22Rv1 (cell line): ENCODE results near the gene MRGPRX2.

ENCODE experiments used
- H3K27ac ChIP-seq: fragments of 450-650 bp; 2 replicates; pipeline ENCODE4 v1.5.1; 2017
- ZFX ChIP-seq: fragments of 450-650 bp; IDR thresholded peaks from 2 replicates; pipeline ENCODE4 v1.6.1; 2017; ENCODE audit warnings: antibody characterized with exemption, borderline replicate concordance
- TF ChIP-seq, protein P1 (sequence below): fragments of 450-650 bp; IDR thresholded peaks from 2 replicates; pipeline ENCODE4 v1.5.1; 2017; ENCODE audit warnings: mild to moderate bottlenecking

Gene MRGPRX2

DNA sequence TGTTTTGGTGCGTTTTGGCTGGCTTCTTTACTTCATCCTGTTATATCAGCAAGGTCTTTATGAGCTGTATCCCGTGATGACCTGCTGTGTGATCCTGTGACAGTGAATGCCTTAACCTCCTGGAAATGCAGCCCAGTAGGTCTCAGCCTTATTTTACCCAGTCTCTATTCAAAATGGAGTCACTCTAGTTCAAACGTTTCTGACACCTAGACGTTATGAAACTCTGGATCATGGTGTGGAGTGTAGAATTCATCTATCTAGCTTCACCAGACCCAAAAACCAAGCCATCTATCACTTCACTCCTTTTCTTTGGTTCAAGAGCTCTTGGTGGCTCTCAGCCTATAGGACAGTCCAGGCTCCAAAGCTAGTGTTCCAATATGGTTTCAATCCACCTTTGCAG, 28.3 kb upstream of the MRGPRX2 start:
- TF ChIP-seq ZFX, result no peak
- TF ChIP-seq, protein P1, sequence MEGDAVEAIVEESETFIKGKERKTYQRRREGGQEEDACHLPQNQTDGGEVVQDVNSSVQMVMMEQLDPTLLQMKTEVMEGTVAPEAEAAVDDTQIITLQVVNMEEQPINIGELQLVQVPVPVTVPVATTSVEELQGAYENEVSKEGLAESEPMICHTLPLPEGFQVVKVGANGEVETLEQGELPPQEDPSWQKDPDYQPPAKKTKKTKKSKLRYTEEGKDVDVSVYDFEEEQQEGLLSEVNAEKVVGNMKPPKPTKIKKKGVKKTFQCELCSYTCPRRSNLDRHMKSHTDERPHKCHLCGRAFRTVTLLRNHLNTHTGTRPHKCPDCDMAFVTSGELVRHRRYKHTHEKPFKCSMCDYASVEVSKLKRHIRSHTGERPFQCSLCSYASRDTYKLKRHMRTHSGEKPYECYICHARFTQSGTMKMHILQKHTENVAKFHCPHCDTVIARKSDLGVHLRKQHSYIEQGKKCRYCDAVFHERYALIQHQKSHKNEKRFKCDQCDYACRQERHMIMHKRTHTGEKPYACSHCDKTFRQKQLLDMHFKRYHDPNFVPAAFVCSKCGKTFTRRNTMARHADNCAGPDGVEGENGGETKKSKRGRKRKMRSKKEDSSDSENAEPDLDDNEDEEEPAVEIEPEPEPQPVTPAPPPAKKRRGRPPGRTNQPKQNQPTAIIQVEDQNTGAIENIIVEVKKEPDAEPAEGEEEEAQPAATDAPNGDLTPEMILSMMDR, result no peak
- H3K27ac ChIP-seq, result no peak overlapping the region

DNA sequence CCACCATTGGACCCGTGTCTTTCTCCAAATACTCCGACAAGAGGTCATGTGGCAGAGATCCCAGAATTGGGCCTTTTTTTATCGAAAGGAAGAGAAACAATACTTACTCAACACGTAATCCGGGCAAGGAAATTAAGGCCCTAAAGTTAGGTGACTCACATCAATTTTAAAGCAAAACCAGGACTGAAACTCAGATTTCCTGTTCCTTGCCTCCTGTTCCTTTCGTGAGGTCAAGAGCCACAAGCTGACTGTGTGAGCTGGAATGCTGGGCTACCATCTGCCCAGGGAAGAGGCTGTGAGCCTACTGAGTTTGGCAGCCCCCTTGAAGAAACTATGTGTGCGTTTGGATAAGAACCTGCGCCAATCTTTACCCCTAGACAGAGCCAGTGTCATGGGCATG, 27.1 kb upstream of the MRGPRX2 start:
- H3K27ac ChIP-seq, result no peak overlapping the region
- TF ChIP-seq, protein P1, result no peak
- TF ChIP-seq ZFX, result no peak

DNA sequence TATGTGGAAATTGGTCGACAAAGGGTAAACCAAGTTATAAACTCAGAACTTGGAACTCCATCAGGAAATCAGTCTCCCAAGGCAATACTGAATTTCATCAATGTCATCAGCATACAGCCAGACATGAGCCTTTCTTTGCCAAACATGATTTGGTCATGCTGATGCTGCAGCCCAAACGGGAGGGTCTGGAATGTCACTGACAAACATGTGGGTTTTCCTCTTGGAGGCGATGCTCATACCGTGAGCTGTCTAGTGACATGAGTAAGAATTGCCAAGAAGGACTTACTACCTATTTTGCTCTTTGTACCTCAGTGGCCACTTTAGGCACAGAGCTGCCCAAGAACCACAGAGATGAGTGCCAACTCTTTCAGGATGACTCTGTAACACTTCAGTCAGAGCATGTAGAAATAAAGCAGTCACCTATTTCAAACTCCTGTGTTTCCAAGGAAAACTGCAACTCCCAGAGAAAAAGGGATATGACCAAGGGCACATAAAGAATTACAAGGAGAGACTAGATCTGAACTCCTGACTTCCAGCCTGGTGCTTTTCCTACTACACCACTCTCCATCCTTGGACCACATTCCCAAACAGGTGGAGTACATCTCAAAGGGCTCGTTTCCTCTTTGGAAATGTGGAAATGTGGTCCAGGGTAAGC, 24.3 kb upstream of the MRGPRX2 start:
- TF ChIP-seq, protein P1, result no peak
- no peak for TF ChIP-seq ZFX
- H3K27ac ChIP-seq, result no peak overlapping the region

DNA sequence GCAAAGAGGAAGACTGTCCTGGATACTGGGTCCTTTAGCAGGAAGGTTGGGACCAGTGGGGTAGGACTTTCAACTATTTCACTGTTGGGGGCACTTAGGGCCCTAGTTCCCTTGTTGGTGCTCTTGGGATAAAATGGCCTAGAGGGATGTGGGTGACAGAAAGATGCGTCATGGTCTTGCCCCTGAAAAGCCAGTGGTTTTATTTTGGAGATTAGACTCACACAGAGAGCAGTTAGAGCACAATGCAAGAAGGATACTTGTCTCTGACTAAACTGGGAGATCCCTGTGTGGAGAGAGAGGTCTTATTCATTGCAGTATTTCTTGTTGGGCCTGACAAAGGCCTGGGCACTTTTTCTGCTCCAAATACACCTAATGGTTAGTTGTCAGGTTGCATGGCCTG, 22.6 kb upstream of the MRGPRX2 start:
- no peak overlapping the region for H3K27ac ChIP-seq
- TF ChIP-seq, protein P1, result no peak

DNA sequence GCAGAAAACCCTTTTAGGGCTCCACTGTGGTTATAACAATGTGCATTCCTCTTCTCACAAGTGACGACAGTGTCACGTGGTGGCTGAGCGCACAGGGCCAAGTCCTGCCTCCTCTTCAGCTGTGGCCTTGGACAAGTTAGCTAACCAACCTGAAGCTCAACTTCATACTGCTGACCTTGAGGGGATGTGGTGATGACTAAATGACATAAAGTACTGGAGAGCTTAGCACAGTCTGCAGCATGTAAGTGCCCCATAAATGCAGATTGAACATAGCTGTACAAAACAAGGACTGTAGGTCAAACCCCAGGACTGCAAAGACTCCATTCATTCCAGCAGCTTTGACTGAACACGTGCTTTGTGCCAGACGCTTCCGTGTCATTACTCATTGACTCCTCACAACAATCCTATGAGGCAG, 20.1 kb upstream of the MRGPRX2 start:
- H3K27ac ChIP-seq, result no peak overlapping the region
- TF ChIP-seq, protein P1, result no peak
- no peak for TF ChIP-seq ZFX

DNA sequence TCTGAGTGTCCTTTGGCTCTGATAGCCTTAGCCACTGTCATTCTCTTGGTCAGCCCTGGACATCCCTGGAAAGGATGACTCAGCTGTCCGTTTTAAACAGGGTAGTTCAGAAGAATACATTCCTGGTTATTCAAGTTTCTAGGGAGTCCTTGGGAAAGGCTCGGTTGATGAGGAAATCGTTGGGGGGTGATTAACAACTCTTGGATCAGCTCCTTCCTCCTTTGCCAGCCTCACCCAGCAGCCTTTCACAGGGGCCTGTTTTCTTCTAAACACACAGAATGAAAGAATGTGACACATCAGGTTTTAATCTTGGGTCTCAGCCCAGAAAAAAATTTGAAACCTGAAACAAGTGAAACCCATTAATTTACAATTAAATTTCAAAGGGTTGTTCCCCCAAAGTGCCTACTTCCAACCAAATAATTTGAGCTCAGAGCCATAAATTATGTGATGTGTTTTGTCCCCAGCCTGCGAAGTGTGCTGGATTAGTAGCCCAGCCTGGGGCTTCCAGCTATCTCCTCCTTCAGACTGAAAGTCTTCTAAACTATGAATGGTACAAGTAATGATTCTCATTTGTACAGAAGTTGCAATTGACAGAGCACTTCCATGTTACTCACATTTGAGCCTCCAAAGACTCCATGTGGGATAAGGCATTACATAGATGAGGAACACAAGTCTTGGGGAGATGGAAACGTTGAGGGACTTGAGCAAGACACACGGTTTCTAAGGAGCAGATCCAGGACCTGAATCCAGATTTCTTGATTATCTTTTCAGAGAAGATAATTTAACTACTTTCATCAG, 19.3 kb upstream of the MRGPRX2 start:
- no peak for TF ChIP-seq ZFX
- TF ChIP-seq, protein P1, result no peak
- H3K27ac ChIP-seq, result no peak overlapping the region

DNA sequence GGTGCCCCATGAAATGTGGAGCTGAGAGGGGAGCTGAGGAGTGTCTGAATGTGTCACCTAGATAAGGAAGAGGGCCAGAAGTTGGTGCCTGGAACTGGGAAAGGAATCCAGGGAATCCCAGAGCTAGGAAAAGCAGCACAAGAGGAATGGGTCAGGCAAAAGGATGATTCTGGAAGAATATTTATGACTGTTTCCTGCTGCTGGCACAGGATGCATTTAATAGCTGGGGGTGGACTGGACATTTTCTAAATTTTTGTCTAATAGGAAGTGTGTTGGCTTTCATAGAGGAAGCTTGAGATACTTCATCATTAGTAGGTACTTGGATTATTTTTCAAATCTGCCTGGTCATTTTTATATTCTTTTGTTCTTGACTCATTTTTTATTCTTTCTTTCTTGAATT, 17.4 kb upstream of the MRGPRX2 start:
- H3K27ac ChIP-seq, result no peak overlapping the region
- TF ChIP-seq, protein P1, result no peak
- TF ChIP-seq ZFX, result no peak
